Smooth muscle cell (in vitro differentiated cells): ENCODE measurements around the gene SAMD9. TPM values are rescaled to one million over a fixed set of nuclear protein-coding genes. Genes with fewer than 3 reads are reported as not detected.

Experiments used
- DNase-seq: peaks from one replicate; lab custom pipeline; 2025; ENCODE audit not compliant: unreplicated experiment; lab: John Stamatoyannopoulos, UW
- H2AFZ ChIP-seq: fragments of 200-600 bp; sonication (generic); 2 replicates; pipeline ENCODE4 v1.6.0; 2016; ENCODE audit warnings: antibody characterized with exemption, low read depth, mild to moderate bottlenecking
- H3F3A ChIP-seq: fragments of 200-600 bp; sonication (generic); 2 replicates; pipeline ENCODE4 v1.6.0; 2017; ENCODE audit warnings: antibody characterized with exemption, low read depth
- H3K27ac ChIP-seq: fragments of 200-600 bp; sonication (generic); 2 replicates; pipeline ENCODE4 v1.5.1; 2016; ENCODE audit warnings: low read depth, mild to moderate bottlenecking
- H3K27me3 ChIP-seq: fragments of 200-600 bp; sonication (generic); 2 replicates; pipeline ENCODE4 v1.6.1; 2016; ENCODE audit warnings: low read depth, mild to moderate bottlenecking
- H3K36me3 ChIP-seq: fragments of 200-600 bp; sonication (generic); 2 replicates; pipeline ENCODE4 v1.5.1; 2016; ENCODE audit warnings: low read depth
- H3K4me1 ChIP-seq: fragments of 200-600 bp; sonication (generic); 2 replicates; pipeline ENCODE4 v1.5.1; 2016; ENCODE audit warnings: low read depth
- H3K4me2 ChIP-seq: fragments of 200-600 bp; sonication (generic); 2 replicates; pipeline ENCODE4 v1.6.0; 2016; ENCODE audit warnings: mild to moderate bottlenecking
- H3K4me3 ChIP-seq: fragments of 200-600 bp; sonication (generic); 2 replicates; pipeline ENCODE4 v1.5.1; 2016; ENCODE audit warnings: mild to moderate bottlenecking
- H3K79me2 ChIP-seq: fragments of 200-600 bp; sonication (generic); 2 replicates; pipeline ENCODE4 v1.6.0; 2016; ENCODE audit warnings: low read depth, mild to moderate bottlenecking
- H3K9ac ChIP-seq: fragments of 200-600 bp; sonication (generic); 2 replicates; pipeline ENCODE4 v1.6.0; 2016; ENCODE audit warnings: low read depth
- H3K9me3 ChIP-seq: fragments of 200-600 bp; sonication (generic); replicated peaks from 2 replicates; pipeline ENCODE4 v1.5.1; 2016; ENCODE audit warnings: low read depth
- H4K20me1 ChIP-seq: fragments of 200-600 bp; sonication (generic); 2 replicates; pipeline ENCODE4 v1.6.0; 2016; ENCODE audit warnings: low read depth
- CTCF ChIP-seq: fragments of 200-600 bp; sonication (generic); IDR thresholded peaks from 2 replicates; pipeline ENCODE4 v1.5.1; 2017; ENCODE audit warnings: borderline replicate concordance, mild to moderate bottlenecking, antibody characterized with exemption; ENCODE audit not compliant: insufficient read depth, poor library complexity, severe bottlenecking
- WGBS: methylation state at CpG from one replicate; pipeline ENCODE4 v1.1.7; 2016; ENCODE audit warnings: low lambda C conversion rate; 5-methylcytosine and 5-hydroxymethylcytosine counted together
- polyA plus RNA-seq: library from polyadenylated mRNA; unstranded; fragments of >200 nt; fragmentation: Nextera tagmentation; extraction: Ambion mirVana; gene quantifications from 2 replicates; pipeline ENCODE4 v1.2.1, GENCODE V29; 2016
- total RNA-seq: library from RNA; depleted of rRNA; stranded (reverse); fragments of >200 nt; gene quantifications from 2 replicates; pipeline ENCODE4 v1.2.3, GENCODE V29; 2014

SAMD9 gene
- total and polyA plus RNA-seq, 2 experiments from 2014 or later: 0.26 to 1.8 TPM

- no peak overlapping the region for H2AFZ ChIP-seq
- DNase-seq: no peak
- H3K9me3 ChIP-seq: no peaks in the 10 kb centered on the region
- no peaks in the 10 kb centered on the region for H3K27me3 ChIP-seq
- H3K4me1 ChIP-seq: peaks cover 8% of the 10 kb centered on the region
- H3K79me2 ChIP-seq: no peaks in the 10 kb centered on the region
- no peak for TF ChIP-seq CTCF
- H4K20me1 ChIP-seq: no peaks in the 10 kb centered on the region
- no peaks in the 10 kb centered on the region for H3F3A ChIP-seq
- H3K9ac ChIP-seq: no peak overlapping the region
- no peak overlapping the region for H3K4me2 ChIP-seq
- H3K4me3 ChIP-seq: no peak overlapping the region
- H3K27ac ChIP-seq: no peak overlapping the region
- WGBS: 89% methylated on average over 1 of the region's 1 CpG
- H3K36me3 ChIP-seq: no peaks in the 10 kb centered on the region
These were observed 24.3 kb upstream of the SAMD9 start for GRCh38 chr7:93142127-93142526.

- no peak overlapping the region for H3K4me3 ChIP-seq
- 93% methylated on average over 3 of the region's 3 CpGs for WGBS
- H3K27ac ChIP-seq: no peak overlapping the region
- no peaks in the 10 kb centered on the region for H4K20me1 ChIP-seq
- H3K9ac ChIP-seq: no peak overlapping the region
- DNase-seq: no peak
- H3K79me2 ChIP-seq: no peaks in the 10 kb centered on the region
- H3K9me3 ChIP-seq: no peaks in the 10 kb centered on the region
- no peak overlapping the region for H2AFZ ChIP-seq
- no peak overlapping the region for H3K4me2 ChIP-seq
- no peaks in the 10 kb centered on the region for H3K36me3 ChIP-seq
- no peaks in the 10 kb centered on the region for H3K4me1 ChIP-seq
- no peaks in the 10 kb centered on the region for H3K27me3 ChIP-seq
- no peak for TF ChIP-seq CTCF
- H3F3A ChIP-seq: no peaks in the 10 kb centered on the region
These were observed 22.9 kb upstream of the SAMD9 start for GRCh38 chr7:93140582-93141191.

- Histone ChIP-seq H3K36me3 (no peaks in the 10 kb centered on the region), H3K4me3 (no peak overlapping the region), H3K27me3 (no peaks in the 10 kb centered on the region), H3K9me3 (no peaks in the 10 kb centered on the region), H2AFZ (no peak overlapping the region), H4K20me1 (no peaks in the 10 kb centered on the region), H3K4me2 (no peak overlapping the region), H3K27ac (no peak overlapping the region), H3K9ac (no peak overlapping the region), H3K4me1 (no peaks in the 10 kb centered on the region), H3F3A (no peaks in the 10 kb centered on the region), H3K79me2 (no peaks in the 10 kb centered on the region)
- DNase-seq: no peak
- 84% methylated on average over 4 of the region's 4 CpGs for WGBS
- no peak for TF ChIP-seq CTCF
These were observed 20.8 kb upstream of the SAMD9 start for GRCh38 chr7:93138576-93138975.

- 79% methylated on average over 1 of the region's 1 CpG for WGBS
- H4K20me1 ChIP-seq: no peaks in the 10 kb centered on the region
- no peak overlapping the region for H3K27ac ChIP-seq
These were observed 15.2 kb upstream of the SAMD9 start for GRCh38 chr7:93133005-93133404.

More at GRCh38 chr7:93133005-93133404, 15.2 kb upstream of the SAMD9 start:
- Histone ChIP-seq H2AFZ (no peak overlapping the region), H3K4me1 (no peaks in the 10 kb centered on the region), H3K4me2 (no peak overlapping the region), H3K9ac (no peak overlapping the region), H3K79me2 (no peaks in the 10 kb centered on the region), H3F3A (no peaks in the 10 kb centered on the region), H3K36me3 (no peaks in the 10 kb centered on the region), H3K4me3 (no peak overlapping the region), H3K9me3 (peaks cover 1% of the 10 kb centered on the region), H3K27me3 (peaks cover 7% of the 10 kb centered on the region)
- no peak for TF ChIP-seq CTCF
- no peak for DNase-seq
